Urothelium cell line (cell line): ENCODE results near the gene CCPG1.

Experiments used
- DNase-seq: peaks from one replicate; pipeline ENCODE4 v3.0.0; 2011; ENCODE audit warnings: low spot score, mixed read lengths
- FAIRE-seq: peaks from 2 replicates; lab custom pipeline; 2011; peaks lifted over from hg19 to GRCh38; lab: Jason Lieb, UNC

Gene CCPG1

DNA sequence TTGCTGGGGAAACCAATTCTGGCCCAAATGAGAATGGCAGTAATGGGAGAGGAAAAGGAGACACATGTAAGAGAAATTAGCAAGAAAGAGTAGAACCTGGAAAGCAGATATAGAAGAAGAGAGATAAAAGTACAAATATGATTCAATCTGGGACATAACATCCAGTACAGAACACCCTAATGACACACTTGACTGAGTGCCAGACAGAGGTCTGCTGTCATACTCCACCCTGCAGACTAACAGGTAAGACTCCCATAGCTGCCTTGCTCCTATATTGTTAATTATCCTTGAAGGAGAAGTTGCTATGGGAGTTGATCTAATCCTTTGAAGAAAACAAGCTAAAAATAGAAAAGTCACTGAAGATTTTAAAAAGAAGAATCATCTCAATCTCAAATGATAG lies 21.1 kb downstream of the CCPG1 start:
- FAIRE-seq (no peak), DNase-seq (no peak)

DNA sequence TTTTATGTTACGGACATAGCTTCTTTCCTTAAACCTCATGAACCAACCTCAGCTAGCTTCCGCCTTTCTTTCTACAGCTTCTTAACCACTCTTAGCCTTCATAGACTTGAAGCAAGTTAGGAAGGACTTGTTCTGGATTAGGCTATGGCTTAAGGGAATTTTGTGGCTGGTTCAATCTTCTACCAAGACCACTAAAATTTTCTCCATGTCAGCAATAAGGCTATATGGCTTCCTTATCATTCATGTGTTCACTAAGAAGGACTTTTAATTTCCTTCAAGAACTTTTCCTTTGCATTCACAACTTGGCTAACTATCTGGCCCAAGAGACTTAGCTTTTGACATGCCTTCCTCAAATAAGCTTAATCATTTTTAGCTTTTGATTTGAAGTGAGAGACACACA lies 24.5 kb downstream of the CCPG1 start:
- FAIRE-seq, result no peak
- no peak for DNase-seq

DNA sequence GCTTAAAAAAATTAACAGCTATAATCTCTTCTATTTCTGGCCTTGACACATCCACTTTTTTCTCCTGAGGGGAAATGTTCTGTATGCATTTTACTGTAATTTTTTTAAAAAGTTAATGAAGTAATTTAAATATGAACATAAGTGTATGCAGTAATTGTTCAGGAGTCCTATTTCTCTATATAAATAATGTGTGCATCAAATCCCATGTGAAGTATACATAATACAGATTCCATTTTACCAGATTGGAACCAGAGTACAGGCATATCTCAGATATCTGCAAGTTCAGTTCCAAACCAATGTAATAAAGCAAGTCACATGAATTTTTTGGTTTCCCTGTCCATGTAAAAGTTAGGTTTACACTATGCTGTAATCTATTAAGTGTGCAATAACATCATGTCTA lies 26.6 kb downstream of the CCPG1 start:
- DNase-seq (no peak), FAIRE-seq (no peak)

DNA sequence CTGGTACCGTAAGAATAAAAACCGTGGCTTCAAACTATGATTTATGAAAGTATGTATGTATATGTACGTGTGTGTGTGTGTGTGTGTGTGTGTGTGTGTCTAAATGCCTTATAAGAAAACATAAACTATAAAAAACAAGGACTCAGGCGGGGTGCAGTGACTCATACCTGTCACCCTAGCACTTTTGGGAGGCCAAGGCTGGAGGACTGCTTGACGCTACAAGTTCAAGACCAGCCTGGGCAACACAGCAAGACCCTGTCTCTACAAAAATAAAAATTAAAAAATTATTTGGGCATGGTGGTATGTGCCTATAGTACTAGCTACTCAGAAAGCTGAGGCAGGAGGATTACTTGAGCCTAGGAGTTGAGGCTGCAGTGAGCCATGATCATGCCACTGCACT lies 29.1 kb downstream of the CCPG1 start:
- FAIRE-seq, result no peak

DNA sequence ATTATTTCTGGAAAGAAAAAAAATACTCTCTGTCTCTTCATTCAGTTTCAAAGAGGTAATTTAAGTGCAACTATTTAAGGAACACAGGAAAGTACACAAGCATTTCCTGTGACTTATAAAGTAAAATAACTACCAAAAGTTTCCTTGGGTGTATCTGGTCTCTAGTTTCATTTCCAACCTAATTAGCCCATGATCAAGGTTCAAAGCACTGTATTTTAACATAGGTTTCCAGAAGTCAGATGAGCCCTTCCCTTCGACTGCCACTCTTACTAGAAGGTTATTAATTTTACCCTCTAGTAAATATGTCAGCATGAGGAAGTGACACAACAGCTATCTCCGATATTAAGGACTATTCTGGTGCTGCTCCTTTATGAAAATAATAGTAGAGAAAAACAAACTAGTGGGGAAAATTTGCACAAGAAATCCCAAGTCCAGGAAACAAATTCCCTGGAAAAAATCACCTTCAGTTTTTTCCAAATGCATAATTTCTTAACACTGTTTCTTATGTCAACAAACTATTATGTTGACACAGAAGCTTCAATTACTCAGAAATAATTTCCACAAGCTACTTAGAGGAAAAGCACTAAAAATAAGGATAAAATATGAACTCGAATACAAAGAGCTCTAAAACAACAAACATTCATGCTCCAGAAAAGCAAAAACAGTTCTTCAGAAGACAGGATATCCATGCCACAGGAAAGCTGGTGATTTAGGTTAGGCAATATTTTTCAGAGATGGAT lies 35.3 kb downstream of the CCPG1 start:
- FAIRE-seq (no peak), DNase-seq (no peak)

More for the DNA sequence above, 29.1 kb downstream of the CCPG1 start:
- no peak for DNase-seq

DNA sequence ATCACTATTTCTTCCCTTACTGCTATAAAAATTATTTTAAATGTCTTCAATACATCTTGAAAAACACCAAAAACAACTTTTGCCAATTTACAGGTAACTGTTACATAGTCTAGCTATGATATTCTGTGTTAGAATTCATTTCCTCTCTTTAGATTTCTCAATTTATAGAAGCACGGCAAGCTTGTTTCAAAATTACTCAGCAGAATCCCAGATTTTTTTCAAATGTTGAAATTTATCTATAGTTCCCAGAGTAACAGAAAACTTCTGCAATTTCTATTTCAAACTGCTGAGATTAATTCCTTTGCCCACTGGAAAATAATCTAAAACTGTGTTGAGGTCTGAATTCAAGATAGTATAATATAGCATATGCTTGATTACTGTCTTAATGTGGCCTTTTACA lies 41.2 kb downstream of the CCPG1 start:
- DNase-seq, result no peak
- FAIRE-seq, result no peak

DNA sequence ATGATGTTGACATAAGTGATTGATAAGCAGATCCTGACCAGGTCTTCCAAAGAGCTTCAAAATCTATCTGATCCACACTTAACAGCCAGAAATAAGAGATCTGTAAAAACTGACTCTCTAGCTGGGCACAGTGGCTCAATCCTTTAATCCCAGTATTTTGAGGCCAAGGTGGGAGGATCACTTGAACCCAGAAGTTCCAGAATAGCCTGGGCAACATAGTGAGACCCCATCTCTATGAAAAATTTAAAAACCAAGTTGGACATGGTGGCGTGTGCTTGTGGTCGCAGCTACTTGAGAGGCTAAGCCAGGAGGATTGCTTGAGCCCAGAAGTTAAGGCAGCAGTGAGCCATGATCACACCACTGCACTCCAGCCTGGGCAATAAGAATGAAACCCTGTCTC lies 45.5 kb downstream of the CCPG1 start:
- DNase-seq (no peak), FAIRE-seq (no peak)

DNA sequence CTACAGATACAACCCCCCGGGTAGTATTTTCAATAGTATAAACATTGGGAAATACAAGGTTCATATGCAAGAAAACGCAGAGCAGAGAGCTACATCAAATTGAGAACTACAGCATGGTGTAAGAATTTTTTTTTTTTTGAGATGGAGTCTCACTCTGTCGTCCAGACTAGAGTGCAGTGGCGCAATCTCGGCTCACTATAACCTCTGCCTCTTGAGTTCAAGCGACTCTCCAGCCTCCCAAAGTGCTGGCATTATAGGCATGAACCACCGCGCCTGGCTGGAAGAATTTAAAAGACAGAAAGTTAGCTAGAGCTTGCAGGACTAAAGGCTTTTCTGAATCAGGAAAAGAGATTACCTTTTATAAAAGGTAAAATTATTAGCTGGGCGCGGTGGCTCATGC lies 47.1 kb downstream of the CCPG1 start:
- FAIRE-seq, result no peak
- no peak for DNase-seq

DNA sequence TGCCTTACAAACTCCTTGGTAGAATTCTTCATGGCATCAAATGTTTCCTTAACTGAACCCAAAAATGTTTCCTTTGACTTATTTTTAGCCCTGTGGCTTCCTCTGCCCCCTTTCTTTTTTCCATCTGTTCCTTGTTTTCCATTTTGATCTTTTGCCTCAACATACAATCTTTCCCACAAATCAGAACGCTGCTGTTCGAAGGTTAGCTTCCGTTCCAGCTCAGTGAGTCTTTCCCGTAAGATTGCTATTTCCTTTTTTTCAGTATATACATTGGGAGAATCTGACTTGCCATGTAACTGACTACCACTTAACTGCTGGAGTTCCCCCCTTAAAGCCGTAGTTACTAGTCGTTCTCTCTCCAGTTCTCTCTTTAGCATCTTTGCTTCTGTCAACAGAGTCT lies 47.9 kb downstream of the CCPG1 start:
- DNase-seq (no peak), FAIRE-seq (no peak)

DNA sequence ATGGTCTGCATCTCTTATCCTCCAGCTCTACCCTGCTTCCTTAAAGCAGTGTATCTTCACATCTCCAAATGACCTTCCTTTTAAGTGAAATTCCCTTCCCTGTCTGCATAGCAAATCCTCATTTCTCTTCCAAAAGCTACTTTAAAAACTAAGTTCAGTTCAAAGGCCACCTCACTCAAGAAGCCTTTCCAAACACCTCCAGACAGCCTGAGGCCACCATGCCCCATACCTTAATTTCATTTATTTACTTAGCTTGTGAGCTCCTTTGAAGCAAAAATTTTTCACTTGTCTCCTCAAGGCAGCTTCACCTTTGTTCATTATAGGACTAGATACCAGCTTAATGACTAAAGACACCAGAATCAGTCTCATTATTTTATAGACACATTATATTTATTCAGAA lies 49.7 kb downstream of the CCPG1 start:
- DNase-seq (no peak), FAIRE-seq (no peak)

DNA sequence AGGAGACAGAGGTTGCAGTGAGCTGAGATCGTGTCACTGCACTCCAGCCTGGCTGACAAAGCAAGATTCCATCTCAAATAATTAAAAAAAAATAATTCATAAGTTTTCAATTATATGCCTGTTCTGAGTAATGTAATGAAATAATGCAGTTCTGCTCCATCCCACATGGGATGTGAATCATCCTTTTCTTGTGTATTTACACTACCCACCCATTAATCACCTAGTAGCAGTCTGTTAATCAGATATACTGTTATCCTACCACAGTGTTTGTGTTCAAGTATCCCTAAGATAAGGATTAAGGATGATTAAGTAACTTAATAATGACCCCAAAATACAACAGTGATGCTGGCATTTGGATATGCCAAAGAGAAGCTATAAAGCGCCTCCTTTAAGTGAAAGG lies 50.4 kb downstream of the CCPG1 start:
- DNase-seq (no peak), FAIRE-seq (no peak)

DNA sequence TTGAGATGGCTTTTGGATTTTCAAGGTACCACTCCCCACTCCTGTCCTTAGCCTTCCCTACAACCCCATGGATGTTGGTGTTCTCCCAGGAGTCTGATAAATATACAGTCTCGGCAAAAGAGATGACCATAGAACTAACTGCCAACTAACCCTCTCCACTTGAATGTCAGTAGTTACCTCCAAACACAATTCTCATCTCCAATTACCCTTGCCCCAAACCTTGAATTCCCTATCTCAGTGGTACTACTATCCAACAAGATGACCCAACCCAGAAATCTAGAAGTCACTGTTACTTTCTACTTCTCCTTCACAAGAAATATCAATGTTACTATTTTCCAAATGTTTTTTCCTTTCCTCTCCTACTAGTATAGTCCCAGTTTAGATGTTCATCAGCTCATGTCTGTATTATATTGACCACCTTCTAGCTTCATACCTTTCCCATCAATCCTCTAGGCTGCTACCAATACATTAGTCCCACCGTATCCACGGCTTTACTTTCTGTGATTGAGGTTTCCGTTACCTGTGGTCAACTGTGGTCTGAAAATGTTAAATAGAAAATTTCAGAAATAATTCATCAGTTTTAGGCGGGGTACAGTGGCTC lies 51.1 kb downstream of the CCPG1 start:
- DNase-seq (no peak), FAIRE-seq (no peak)

DNA sequence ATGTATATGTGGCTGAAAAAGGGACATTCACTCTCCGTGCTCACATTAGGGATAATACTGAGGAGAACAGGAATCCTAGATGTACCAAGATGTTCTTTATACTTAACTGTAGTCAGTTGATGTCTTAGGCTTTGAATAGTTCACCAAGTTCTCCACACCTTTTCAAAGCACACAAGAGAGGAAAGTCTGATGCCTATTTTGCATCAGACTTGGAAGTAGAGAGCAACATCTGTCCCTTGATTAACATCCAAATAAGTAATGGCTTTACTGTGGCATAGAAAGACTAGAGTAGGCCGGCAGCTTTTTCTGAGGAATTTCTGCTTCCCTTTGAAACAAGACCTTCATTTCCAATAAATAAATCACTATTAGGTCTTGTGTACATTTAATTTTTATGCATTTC lies 55.1 kb downstream of the CCPG1 start:
- FAIRE-seq, result no peak
- no peak for DNase-seq

DNA sequence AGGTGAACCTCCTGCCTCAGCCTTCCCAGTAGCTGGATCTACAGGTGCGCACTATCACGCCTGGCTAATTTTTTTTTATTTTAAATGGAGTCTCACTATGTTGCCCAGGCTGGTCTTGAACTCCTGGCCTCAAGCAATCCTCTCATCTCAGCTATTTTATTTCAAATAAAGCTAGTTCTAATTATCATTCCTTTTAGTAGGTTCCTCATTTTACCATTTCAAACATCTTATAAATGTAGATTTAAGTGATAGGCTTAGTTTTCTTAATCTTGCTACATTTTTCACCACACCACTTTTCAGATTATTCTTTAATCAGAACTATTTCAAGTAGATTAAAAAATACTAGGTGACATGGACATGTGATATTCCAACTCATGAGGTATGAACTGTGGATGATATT lies 58.9 kb downstream of the CCPG1 start:
- DNase-seq, result no peak
- no peak for FAIRE-seq

DNA sequence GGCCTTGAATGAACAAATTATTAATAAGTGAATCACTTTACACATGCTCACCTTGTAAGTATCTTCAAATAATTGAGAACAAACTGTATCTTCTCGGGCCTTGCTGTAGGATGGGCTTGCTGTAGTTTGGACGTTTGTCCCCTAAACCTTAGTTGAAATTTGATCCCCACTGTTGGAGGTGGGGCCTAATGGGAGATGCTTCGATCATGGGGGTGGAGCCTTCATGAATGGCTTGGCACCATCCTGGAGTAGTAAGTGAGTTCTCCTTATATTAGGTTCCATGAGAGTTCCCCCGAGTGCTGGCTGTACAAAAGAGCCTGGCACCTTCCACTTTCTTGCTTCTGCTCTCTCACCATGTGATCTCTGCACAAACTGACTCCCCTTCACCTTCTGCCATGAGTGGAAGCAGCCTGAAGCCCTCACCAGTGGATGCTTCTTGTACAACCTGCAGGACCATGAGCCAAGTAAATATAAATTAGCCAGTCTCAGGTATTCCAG lies 59.8 kb downstream of the CCPG1 start:
- DNase-seq, result no peak
- no peak for FAIRE-seq

DNA sequence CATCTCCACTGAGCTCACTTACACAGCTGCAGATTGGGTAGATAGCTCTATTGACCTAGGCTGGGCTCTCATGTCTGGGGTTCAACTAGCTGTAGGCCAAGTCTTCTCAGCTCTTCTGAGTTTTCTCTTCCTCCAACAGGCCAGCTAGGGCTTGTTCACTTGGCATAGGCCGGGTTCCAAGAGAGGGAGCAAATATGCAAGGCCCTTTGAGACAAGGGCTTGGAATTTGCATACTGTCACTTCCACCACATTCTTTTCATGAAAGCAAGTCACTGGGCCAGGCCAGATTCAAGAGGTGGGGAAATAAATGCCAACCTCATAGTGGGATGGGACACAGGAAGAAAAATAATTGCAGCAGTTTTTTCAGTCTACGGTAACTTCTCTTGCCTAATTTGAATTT lies 64.0 kb downstream of the CCPG1 start:
- FAIRE-seq, result no peak
- DNase-seq, result no peak

DNA sequence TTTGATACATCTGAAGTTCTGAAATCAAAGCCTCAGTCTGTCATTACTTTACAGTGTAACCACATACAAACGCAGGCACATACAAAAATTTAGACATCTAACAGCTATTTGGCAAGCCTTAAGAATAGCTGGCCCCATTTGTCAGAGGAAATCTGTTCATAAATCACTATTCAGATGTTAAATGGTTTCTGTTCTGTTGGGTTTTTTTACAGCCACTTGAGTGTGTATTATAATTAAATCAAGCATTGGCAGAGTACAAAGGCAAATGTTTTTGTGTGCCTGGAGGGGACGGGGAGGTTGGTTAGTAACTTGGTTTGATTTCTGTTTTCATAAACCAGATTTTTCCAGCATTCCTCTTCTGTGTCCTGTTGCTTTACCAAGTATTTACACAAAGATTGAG lies 65.0 kb downstream of the CCPG1 start:
- FAIRE-seq (no peak), DNase-seq (no peak)

DNA sequence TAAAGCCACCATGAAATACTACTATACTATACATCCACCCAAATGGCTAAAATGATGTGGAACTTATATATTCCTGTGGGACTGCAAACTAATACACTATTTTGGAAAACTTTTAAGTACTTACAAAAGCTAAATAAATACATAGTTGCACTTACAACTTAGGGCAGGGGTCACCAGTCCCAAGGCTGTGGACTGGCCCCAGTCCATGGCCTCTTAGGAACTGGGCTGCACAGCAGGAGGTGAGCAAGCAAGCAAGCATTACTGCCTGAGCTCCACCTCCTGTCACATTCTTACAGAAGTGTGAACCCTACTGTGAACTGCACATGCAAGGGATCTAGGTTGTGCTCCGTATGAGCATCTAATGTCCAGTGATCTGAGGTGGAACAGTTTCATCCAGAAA lies 71.0 kb downstream of the CCPG1 start:
- FAIRE-seq (no peak), DNase-seq (no peak)

DNA sequence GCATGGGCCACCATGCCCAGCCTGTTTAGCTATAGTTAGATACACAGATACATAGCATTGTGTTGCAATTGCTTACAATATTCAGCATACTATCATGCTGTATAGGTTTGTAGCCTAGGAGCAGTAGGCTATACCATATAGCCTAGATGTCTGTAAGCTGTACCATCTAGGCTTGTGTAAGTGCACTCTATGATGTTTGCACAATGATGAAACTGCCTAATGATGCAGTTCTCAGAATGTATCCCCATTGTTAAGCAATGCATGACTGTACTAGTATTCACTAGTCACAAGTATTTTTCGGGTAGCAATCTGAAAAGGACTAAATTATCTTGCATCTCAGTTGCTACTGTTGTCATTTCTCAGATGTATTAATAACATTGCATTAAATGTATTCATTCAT lies 73.2 kb downstream of the CCPG1 start:
- DNase-seq (no peak), FAIRE-seq (no peak)

DNA sequence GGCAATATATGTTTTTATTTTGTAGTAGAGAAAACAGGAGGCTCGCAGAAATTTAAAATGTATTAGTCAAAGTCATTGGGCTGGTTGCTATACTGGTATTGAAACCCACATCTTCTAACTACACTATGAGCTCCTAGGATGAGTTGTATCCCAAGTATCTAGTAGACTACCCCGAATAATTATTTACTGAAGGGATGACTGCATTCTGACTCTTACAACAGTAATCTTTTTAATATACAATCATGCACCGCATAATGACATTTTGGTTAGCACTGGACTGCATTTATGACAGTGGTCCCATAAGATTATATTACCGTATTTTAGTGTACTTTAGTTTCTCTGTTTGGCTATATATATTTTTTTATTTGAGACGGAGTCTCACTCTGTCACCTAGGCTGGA lies 73.8 kb downstream of the CCPG1 start:
- DNase-seq (no peak), FAIRE-seq (no peak)

DNA sequence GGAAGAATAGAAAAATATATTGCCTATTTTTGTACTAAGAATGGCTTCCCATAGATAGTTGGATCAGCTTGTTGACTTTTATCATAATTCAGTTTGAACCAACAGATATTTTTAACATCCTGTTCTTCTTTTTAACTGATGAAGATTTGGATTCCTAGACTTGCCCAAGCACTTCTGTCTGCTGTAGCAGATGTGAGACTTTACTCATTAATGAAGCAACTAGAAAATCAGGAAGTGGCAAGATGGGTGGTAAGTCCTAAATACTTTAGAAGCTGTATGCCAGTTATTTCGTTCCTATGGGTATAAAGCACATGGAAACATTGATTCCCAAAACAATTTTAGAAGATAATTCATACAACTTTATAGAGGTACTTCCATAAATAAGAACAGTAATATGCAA lies 80.8 kb downstream of the CCPG1 start:
- DNase-seq (no peak), FAIRE-seq (no peak)

DNA sequence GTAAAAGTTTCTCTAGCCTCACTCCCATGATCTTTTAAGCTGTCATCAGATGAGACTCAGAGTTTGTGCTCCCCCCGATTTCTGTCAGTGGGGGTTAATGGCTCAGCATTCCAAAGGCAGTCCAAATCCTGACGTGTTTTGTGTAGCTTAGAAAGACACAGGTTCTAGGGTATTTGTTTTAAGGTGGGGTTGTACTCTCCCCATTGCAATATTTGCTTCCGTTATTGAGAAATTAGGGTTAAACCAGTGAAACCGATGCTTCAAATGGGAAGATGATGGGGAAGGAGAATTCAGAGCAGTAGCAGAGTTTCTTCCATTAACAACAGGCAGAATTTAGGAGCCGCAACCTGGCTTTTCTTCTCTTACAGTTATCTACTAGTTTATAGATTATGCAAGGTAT lies 85.7 kb downstream of the CCPG1 start:
- FAIRE-seq (no peak), DNase-seq (no peak)

DNA sequence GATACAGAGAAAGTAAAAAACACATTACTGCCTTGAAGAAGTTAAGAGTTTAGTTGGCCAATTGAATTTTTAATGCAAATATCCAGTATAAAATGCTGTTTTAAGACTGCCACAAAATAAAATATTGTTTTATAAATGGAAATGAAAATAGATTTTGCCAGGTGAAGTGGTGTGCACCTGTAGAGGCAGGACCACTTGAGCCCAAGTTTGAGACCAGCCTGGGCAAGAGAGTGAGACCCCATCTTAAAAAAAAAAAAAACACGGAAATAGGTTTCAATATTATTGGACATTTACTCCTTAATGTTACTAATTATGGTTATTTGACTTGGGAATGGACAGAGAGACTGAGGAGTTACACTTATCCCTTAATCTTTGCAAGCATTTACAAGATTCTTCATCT lies 87.2 kb downstream of the CCPG1 start:
- FAIRE-seq (no peak), DNase-seq (no peak)
